DND-41 (cell line): ENCODE results near the gene CSRP1.
"Not testable (repeated sequence)": the region's sequence is repeated elsewhere in the genome, so short reads cannot be mapped to it uniquely, and the experiment has no call there.

Experiments
- ATAC-seq: fragments of 200-7000 bp; cut with Tn5 transposase; 3 replicates; pipeline ENCODE4 v1.9.1; 2021; ENCODE audit warnings: low read depth; ENCODE audit not compliant: insufficient read depth
- DNase-seq: peaks from one replicate; pipeline ENCODE4 v3.0.0-alpha.2; 2020
- H2AFZ ChIP-seq: 2 replicates; pipeline ENCODE4 v1.6.0; 2012; ENCODE audit warnings: low read depth, low read length
- H3K27ac ChIP-seq: 2 replicates; pipeline ENCODE4 v1.5.1; 2012; ENCODE audit warnings: low read length, inconsistent platforms
- H3K27me3 ChIP-seq: fragments of 200-600 bp; sonication (generic); 2 replicates; pipeline ENCODE4 v1.6.0; 2012; ENCODE audit warnings: low read length, mild to moderate bottlenecking, inconsistent platforms; ENCODE audit not compliant: insufficient read depth, poor library complexity
- H3K36me3 ChIP-seq: 2 replicates; pipeline ENCODE4 v1.5.1; 2012; ENCODE audit warnings: low read length, inconsistent platforms; ENCODE audit not compliant: insufficient read depth
- H3K4me1 ChIP-seq: 2 replicates; pipeline ENCODE4 v1.5.1; 2012; ENCODE audit warnings: mild to moderate bottlenecking, low read length; ENCODE audit not compliant: insufficient read depth
- H3K4me2 ChIP-seq: 2 replicates; pipeline ENCODE4 v1.6.0; 2012; ENCODE audit warnings: mild to moderate bottlenecking, moderate library complexity, low read length, inconsistent platforms; ENCODE audit not compliant: insufficient read depth
- H3K4me3 ChIP-seq, 2 experiments: fragments of 200-600 bp in 1 of 2; shearing (Covaris generic) in 1 of 2; 2 replicates each; pipeline ENCODE4 v1.5.1; 2012 to 2016; ENCODE audit warnings: inconsistent platforms in 2 of 2, low read length in 2 of 2, mild to moderate bottlenecking in 2 of 2, low read depth in 1 of 2, moderate library complexity in 1 of 2
- H3K79me2 ChIP-seq: 2 replicates; pipeline ENCODE4 v1.6.0; 2012; ENCODE audit warnings: low read length, inconsistent platforms; ENCODE audit not compliant: insufficient read depth
- H3K9ac ChIP-seq: 2 replicates; pipeline ENCODE4 v1.6.0; 2012; ENCODE audit warnings: low read depth, mild to moderate bottlenecking, inconsistent platforms, low read length, moderate library complexity
- H3K9me3 ChIP-seq: 2 replicates; pipeline ENCODE4 v1.5.1; 2012; ENCODE audit warnings: low read length, moderate library complexity, mild to moderate bottlenecking, inconsistent platforms; ENCODE audit not compliant: insufficient read depth, severe bottlenecking
- H4K20me1 ChIP-seq: 2 replicates; pipeline ENCODE4 v1.6.0; 2012; ENCODE audit warnings: low read length; ENCODE audit not compliant: insufficient read depth
- CTCF ChIP-seq: IDR thresholded peaks from 2 replicates; pipeline ENCODE4 v1.5.1; 2012; ENCODE audit warnings: borderline replicate concordance, low read length, moderate library complexity, mild to moderate bottlenecking; ENCODE audit not compliant: poor library complexity, severe bottlenecking; ENCODE audit errors: extremely low read depth
- EZH2 ChIP-seq: IDR thresholded peaks from 3 replicates; pipeline ENCODE4 v1.6.1; 2012; ENCODE audit warnings: borderline replicate concordance, low read depth, mild to moderate bottlenecking, moderate library complexity, low read length, inconsistent platforms; ENCODE audit not compliant: severe bottlenecking

CSRP1 gene

GRCh38 chr1:201493757-201494617 lies 12.9 kb downstream of the CSRP1 start:
- no peak for DNase-seq
- no peak overlapping the region for H2AFZ ChIP-seq
- no peak for TF ChIP-seq CTCF
- no peak for TF ChIP-seq EZH2
- H3K36me3 ChIP-seq = peaks cover 52% of the 10 kb centered on the region
- no peak overlapping the region for H3K4me3 ChIP-seq
- H3K4me2 ChIP-seq = no peak overlapping the region
- H3K9ac ChIP-seq = no peak overlapping the region
- peaks cover 11% of the 10 kb centered on the region; the same call in 1 of the 2 replicates for H3K79me2 ChIP-seq
- ATAC-seq = no peak
- H4K20me1 ChIP-seq = peaks cover 20% of the 10 kb centered on the region; the same call in 1 of the 2 replicates
- H3K27ac ChIP-seq = no peak overlapping the region
- no peaks in the 10 kb centered on the region for H3K4me1 ChIP-seq
- H3K27me3 ChIP-seq = no peaks in the 10 kb centered on the region
- H3K9me3 ChIP-seq = no peaks in the 10 kb centered on the region

GRCh38 chr1:201493026-201493656 lies 13.8 kb downstream of the CSRP1 start:
- not testable (repeated sequence) for H3K9ac ChIP-seq, ATAC-seq, H3K4me3 ChIP-seq, H3K4me1 ChIP-seq, H2AFZ ChIP-seq, H3K79me2 ChIP-seq, H3K27me3 ChIP-seq, H3K9me3 ChIP-seq, DNase-seq, H3K4me2 ChIP-seq, H3K27ac ChIP-seq
- peaks cover 12% of the 10 kb centered on the region; the same call in 1 of the 2 replicates for H4K20me1 ChIP-seq
- peaks cover 60% of the 10 kb centered on the region for H3K36me3 ChIP-seq

- no peak overlapping the region for H3K4me2 ChIP-seq
Measured at GRCh38 chr1:201491896-201492511, 14.9 kb downstream of the CSRP1 start.

More at GRCh38 chr1:201491896-201492511, 14.9 kb downstream of the CSRP1 start:
- TF ChIP-seq EZH2 (no peak), CTCF (no peak)
- no peaks in the 10 kb centered on the region for H3K27me3 ChIP-seq
- no peak overlapping the region for H3K4me3 ChIP-seq
- H4K20me1 ChIP-seq = peaks cover 9% of the 10 kb centered on the region; the same call in 1 of the 2 replicates
- ATAC-seq = no peak
- H3K36me3 ChIP-seq = peaks cover 71% of the 10 kb centered on the region
- H3K9me3 ChIP-seq = no peaks in the 10 kb centered on the region
- no peak for DNase-seq
- no peak overlapping the region for H3K9ac ChIP-seq
- no peak overlapping the region for H2AFZ ChIP-seq
- H3K4me1 ChIP-seq = no peaks in the 10 kb centered on the region
- H3K79me2 ChIP-seq = no peaks in the 10 kb centered on the region
- no peak overlapping the region for H3K27ac ChIP-seq
